HepG2 (cell line): ENCODE data around the gene EI24. TPM values are rescaled to one million over a fixed set of nuclear protein-coding genes. Genes with fewer than 3 reads are reported as not detected.

Experiments used
- ARNT2 ChIP-seq: sonication (generic); formaldehyde crosslinking; IDR thresholded peaks from 2 replicates; pipeline ENCODE4 v1.8.0; 2022; ENCODE audit warnings: mild to moderate bottlenecking, low read depth, missing genetic modification reagents, moderate library complexity
- CREM ChIP-seq, 2 experiments: sonication (generic) in 1 of 2; formaldehyde crosslinking in 1 of 2; IDR thresholded peaks; 2 replicates each; pipeline versions ENCODE4 v1.4.0 to v1.6.1; 2016 to 2020; ENCODE audit warnings: antibody characterized with exemption in 1 of 2, mild to moderate bottlenecking in 1 of 2, missing genetic modification reagents in 1 of 2
- GZF1 ChIP-seq: sonication (generic); formaldehyde crosslinking; IDR thresholded peaks from 2 replicates; pipeline ENCODE4 v1.5.1; 2020; ENCODE audit warnings: mild to moderate bottlenecking, missing genetic modification reagents
- HNRNPH1 ChIP-seq: fragments of 200-400 bp; formaldehyde crosslinking; optimal IDR thresholded peaks from 2 replicates; pipeline ENCODE3; 2017; ENCODE audit warnings: mild to moderate bottlenecking, low read depth, low read length
- IRX3 ChIP-seq: sonication (generic); formaldehyde crosslinking; IDR thresholded peaks from 2 replicates; pipeline ENCODE4 v1.8.1; 2023; ENCODE audit warnings: mild to moderate bottlenecking, low read depth, missing genetic modification reagents, borderline replicate concordance
- KLF9 ChIP-seq: IDR thresholded peaks from 2 replicates; pipeline ENCODE4 v1.6.1; 2016; ENCODE audit warnings: low read depth
- MAFK ChIP-seq, 2 experiments: IDR thresholded peaks in 1 of 2; conservative IDR thresholded peaks in 1 of 2; 2 replicates each; pipeline ENCODE4 v1.6.1; 2011; ENCODE audit warnings: improper control_type of control experiment in 2 of 2, low read length in 2 of 2
- NFIC ChIP-seq: IDR thresholded peaks from 2 replicates; pipeline ENCODE4 v1.6.1; 2012; ENCODE audit warnings: mild to moderate bottlenecking, low read length, inconsistent platforms
- PRDM10 ChIP-seq: sonication (generic); formaldehyde crosslinking; IDR thresholded peaks from 2 replicates; pipeline ENCODE4 v1.4.0; 2020; ENCODE audit warnings: low read depth, missing genetic modification reagents
- SALL1 ChIP-seq: sonication (generic); formaldehyde crosslinking; IDR thresholded peaks from 2 replicates; pipeline ENCODE4 v1.8.0; 2022; ENCODE audit warnings: mild to moderate bottlenecking, missing genetic modification reagents
- SMC3 ChIP-seq: IDR thresholded peaks from 2 replicates; pipeline ENCODE4 v1.6.1; 2011; ENCODE audit warnings: low read length, improper control_type of control experiment
- SOX13 ChIP-seq, 3 experiments: fragments of 450-650 bp in 1 of 3; sonication (generic) in 1 of 3; formaldehyde crosslinking in 1 of 3; IDR thresholded peaks in 2 of 3; conservative IDR thresholded peaks in 1 of 3; 2 replicates each; pipeline versions ENCODE4 v1.5.0 to v1.6.1; 2016 to 2020; ENCODE audit warnings: antibody characterized with exemption in 1 of 3, mild to moderate bottlenecking in 1 of 3, missing compliant biosample characterization in 1 of 3, missing genetic modification reagents in 1 of 3, moderate library complexity in 1 of 3
- THRA ChIP-seq: sonication (generic); formaldehyde crosslinking; IDR thresholded peaks from 2 replicates; pipeline ENCODE4 v1.4.0; 2020; ENCODE audit warnings: missing genetic modification reagents, borderline replicate concordance
- ZBTB4 ChIP-seq: sonication (generic); formaldehyde crosslinking; IDR thresholded peaks from 2 replicates; pipeline ENCODE4 v1.4.0; 2020; ENCODE audit warnings: missing genetic modification reagents, mild to moderate bottlenecking, borderline replicate concordance
- ZFP37 ChIP-seq: sonication (generic); formaldehyde crosslinking; IDR thresholded peaks from 2 replicates; pipeline ENCODE4 v1.4.0; 2020; ENCODE audit warnings: missing genetic modification reagents, borderline replicate concordance
- ZNF280B ChIP-seq: sonication (generic); formaldehyde crosslinking; IDR thresholded peaks from 2 replicates; pipeline ENCODE4 v1.5.0; 2020; ENCODE audit warnings: missing genetic modification reagents, mild to moderate bottlenecking, borderline replicate concordance
- ZNF33B ChIP-seq: sonication (generic); formaldehyde crosslinking; IDR thresholded peaks from 2 replicates; pipeline ENCODE4 v1.5.1; 2020; ENCODE audit warnings: mild to moderate bottlenecking, missing genetic modification reagents
- ZNF7 ChIP-seq: IDR thresholded peaks from 2 replicates; pipeline ENCODE4 v1.6.1; 2016; ENCODE audit warnings: missing biosample characterization, missing genetic modification reagents
- polyA plus RNA-seq, 8 experiments: library from polyadenylated mRNA; depleted of rRNA in 3 of 8; stranded (reverse) in 7 of 8; unstranded in 1 of 8; fragments of >200 nt; fragmentation: Illumina TruSeq in 4 of 8; extraction: Trizol in 4 of 8; gene quantifications; 2 replicates each; pipeline versions ENCODE4 v1.2.1 to v1.2.3, GENCODE V29; 2011 to 2016; ENCODE audit warnings: low read depth in 4 of 8, missing spikeins in 1 of 8, mixed read lengths in 1 of 8; ENCODE audit not compliant: insufficient read depth in 1 of 8
- total RNA-seq, 5 experiments: library from RNA; depleted of rRNA; stranded (reverse); fragments of >200 nt; fragmentation: Illumina TruSeq; extraction: Trizol; gene quantifications; 2 replicates each; pipeline ENCODE4 v1.2.3, GENCODE V29; 2016; ENCODE audit warnings: low read depth in 1 of 5

The EI24 gene
- total and polyA plus RNA-seq, 2 of the 13 experiments (the other 11 are each of a cell fraction or from before 2014, with no cell fraction given), result 84.7 to 126 TPM

GRCh38 chr11:125625630-125626287 lies 56.5 kb downstream of the EI24 start (continued):
- TF ChIP-seq ZBTB4 (CRISPR knock-in tag), result peak; percentile 89; the same call in 1 of the 2 replicates
- TF ChIP-seq SMC3, result no peak
- TF ChIP-seq ZNF33B, result peak; percentile 76; the same call in 1 of the 2 replicates
- 0 out of 2 replicates have a peak, but pooled peaks have one; percentile 30 for TF ChIP-seq THRA
- TF ChIP-seq MAFK (conservative IDR thresholded peaks at IDR 0.05 in 1 of 2, IDR thresholded peaks at IDR 0.05 in 1 of 2; ENCODE audit: low read length in 2 of 2), result no peak
- TF ChIP-seq HNRNPH1, result no peak
- TF ChIP-seq KLF9 (CRISPR knock-in tag), result peak; percentile 21
- TF ChIP-seq ARNT2 (CRISPR knock-in tag), result peak; percentile 97
- TF ChIP-seq ZNF7 (CRISPR knock-in tag), result no peak
- peak; percentile 47; the same call in 1 of the 2 replicates for TF ChIP-seq NFIC
- peak; percentile 70 for TF ChIP-seq CREM (IDR thresholded peaks at IDR 0.05)
- no peak for TF ChIP-seq CREM (CRISPR knock-in tag; IDR thresholded peaks at IDR 0.05)
- no peak; the same call in 1 of the 2 replicates for TF ChIP-seq GZF1 (CRISPR knock-in tag)
- peak; percentile 3; the same call in 1 of the 2 replicates for TF ChIP-seq SOX13 (IDR thresholded peaks at IDR 0.05)
- no peak for TF ChIP-seq SOX13 (CRISPR knock-in tag; conservative IDR thresholded peaks at IDR 0.05 in 1 of 2, IDR thresholded peaks at IDR 0.05 in 1 of 2)
- peak; percentile 72 for TF ChIP-seq ZNF280B (CRISPR knock-in tag)
- peak; percentile 91 for TF ChIP-seq SALL1
- TF ChIP-seq ZFP37 (CRISPR knock-in tag), result peak; percentile 85; the same call in 1 of the 2 replicates
- TF ChIP-seq IRX3 (CRISPR knock-in tag), result peak; percentile 44; the same call in 1 of the 2 replicates
- TF ChIP-seq PRDM10, result peak; percentile 58; the same call in 1 of the 2 replicates
